Uterus (tissue), 4 donors: ENCODE data around the gene LMX1B. TPM values are rescaled to one million over a fixed set of nuclear protein-coding genes. Genes with fewer than 3 reads are reported as not detected.

Experiments
- DNase-seq, 2 donors: peaks; one replicate each; pipeline ENCODE4 v3.0.0-alpha.2; 2019 to 2020
- H3K27ac ChIP-seq, 2 donors: fragments of 200-600 bp; sonication (generic); 1 replicate in 1 of 2; 2 replicates in 1 of 2; pipeline ENCODE4 v1.5.1; 2016 to 2018
- H3K27me3 ChIP-seq, 2 donors: fragments of 200-600 bp; sonication (generic); one replicate each; pipeline ENCODE4 v1.5.1; 2018 to 2019; ENCODE audit warnings: control low read depth in 1 of 2
- H3K36me3 ChIP-seq, 2 donors: fragments of 200-600 bp; sonication (generic); one replicate each; pipeline ENCODE4 v1.5.1; 2019; ENCODE audit warnings: control low read depth in 1 of 2
- H3K4me1 ChIP-seq, 2 donors: fragments of 200-600 bp; sonication (generic); one replicate each; pipeline ENCODE4 v1.5.1; 2018 to 2019; ENCODE audit warnings: control low read depth in 1 of 2
- H3K4me3 ChIP-seq, 2 donors: fragments of 200-600 bp; sonication (generic); 1 replicate in 1 of 2; 2 replicates in 1 of 2; pipeline ENCODE4 v1.5.1; 2018 to 2019; ENCODE audit warnings: mild to moderate bottlenecking in 1 of 2
- H3K9me3 ChIP-seq, 2 donors: fragments of 200-600 bp; sonication (generic); one replicate each; pipeline ENCODE4 v1.5.1; 2019; ENCODE audit warnings: control low read depth in 1 of 2
- POLR2A ChIP-seq, 2 donors: fragments of 450-650 bp; IDR thresholded peaks; one replicate each; pipeline ENCODE4 v1.6.1; 2016; ENCODE audit warnings: antibody characterized with exemption in 2 of 2, mild to moderate bottlenecking in 1 of 2, moderate library complexity in 1 of 2
- intact Hi-C: fragments of 100-400 bp; cut with DNase I; formaldehyde crosslinking; loops from one replicate; pipeline ENCODE4 v1.15.1; 2023; ENCODE audit warnings: low total_unique reads
- total RNA-seq, 4 donors: library from RNA; depleted of rRNA in 3 of 4; stranded (reverse); fragments of >200 nt in 3 of 4; gene quantifications; one replicate each; pipeline versions ENCODE4 v1.1.0 to v1.2.4, GENCODE V29; 2014 to 2023
- TF ChIP-seq, protein P1 (sequence below), 4 experiments: fragments of 200-600 bp in 2 of 4; fragments of 450-650 bp in 2 of 4; sonication (generic) in 2 of 4; IDR thresholded peaks; one replicate each; pipeline ENCODE4 v1.5.1; 2016 to 2019; ENCODE audit warnings: antibody characterized with exemption in 4 of 4, mild to moderate bottlenecking in 2 of 4, moderate library complexity in 1 of 4
- donor health status: DM: yes; HTN: yes; CAD: no.

LMX1B gene
- total RNA-seq, 4 donors from 2014 or later, result not detected

DNA sequence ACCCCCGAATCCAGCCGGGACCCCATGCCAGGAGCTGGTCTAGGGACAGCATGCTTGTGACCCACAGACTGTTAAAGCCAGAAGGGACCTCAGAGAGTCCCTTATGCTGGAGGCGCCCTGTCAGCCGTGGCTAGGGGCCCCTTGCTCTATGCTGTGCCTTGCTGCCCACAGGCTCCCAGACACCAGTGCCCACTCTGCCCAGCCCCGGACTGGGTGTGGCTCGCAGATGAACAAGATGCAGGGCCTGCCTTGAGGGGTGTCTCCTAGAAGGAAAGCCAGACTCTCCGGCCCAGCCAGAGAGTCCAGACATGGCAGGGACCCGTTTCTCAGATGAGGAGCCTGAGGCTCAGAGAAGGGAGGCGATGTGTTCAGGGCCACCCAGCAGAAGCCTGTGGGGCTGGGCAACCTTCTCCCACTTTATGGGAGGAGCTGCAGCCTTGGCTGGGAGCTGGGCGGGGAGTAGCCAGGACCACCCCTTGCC lies 85.7 kb downstream of the LMX1B start:
- no peak for DNase-seq
- TF ChIP-seq POLR2A (IDR thresholded peaks at IDR 0.05), result no peak
- TF ChIP-seq, protein P1, sequence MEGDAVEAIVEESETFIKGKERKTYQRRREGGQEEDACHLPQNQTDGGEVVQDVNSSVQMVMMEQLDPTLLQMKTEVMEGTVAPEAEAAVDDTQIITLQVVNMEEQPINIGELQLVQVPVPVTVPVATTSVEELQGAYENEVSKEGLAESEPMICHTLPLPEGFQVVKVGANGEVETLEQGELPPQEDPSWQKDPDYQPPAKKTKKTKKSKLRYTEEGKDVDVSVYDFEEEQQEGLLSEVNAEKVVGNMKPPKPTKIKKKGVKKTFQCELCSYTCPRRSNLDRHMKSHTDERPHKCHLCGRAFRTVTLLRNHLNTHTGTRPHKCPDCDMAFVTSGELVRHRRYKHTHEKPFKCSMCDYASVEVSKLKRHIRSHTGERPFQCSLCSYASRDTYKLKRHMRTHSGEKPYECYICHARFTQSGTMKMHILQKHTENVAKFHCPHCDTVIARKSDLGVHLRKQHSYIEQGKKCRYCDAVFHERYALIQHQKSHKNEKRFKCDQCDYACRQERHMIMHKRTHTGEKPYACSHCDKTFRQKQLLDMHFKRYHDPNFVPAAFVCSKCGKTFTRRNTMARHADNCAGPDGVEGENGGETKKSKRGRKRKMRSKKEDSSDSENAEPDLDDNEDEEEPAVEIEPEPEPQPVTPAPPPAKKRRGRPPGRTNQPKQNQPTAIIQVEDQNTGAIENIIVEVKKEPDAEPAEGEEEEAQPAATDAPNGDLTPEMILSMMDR (IDR thresholded peaks at IDR 0.05), result no peak
- Histone ChIP-seq H3K9me3 (no peaks in the 10 kb centered on the region), H3K4me3 (no peak overlapping the region), H3K27me3 (no peaks in the 10 kb centered on the region), H3K4me1 (no peaks in the 10 kb centered on the region), H3K36me3 (no peaks in the 10 kb centered on the region), H3K27ac (no peak overlapping the region)
- intact Hi-C loops, result no loop called here

DNA sequence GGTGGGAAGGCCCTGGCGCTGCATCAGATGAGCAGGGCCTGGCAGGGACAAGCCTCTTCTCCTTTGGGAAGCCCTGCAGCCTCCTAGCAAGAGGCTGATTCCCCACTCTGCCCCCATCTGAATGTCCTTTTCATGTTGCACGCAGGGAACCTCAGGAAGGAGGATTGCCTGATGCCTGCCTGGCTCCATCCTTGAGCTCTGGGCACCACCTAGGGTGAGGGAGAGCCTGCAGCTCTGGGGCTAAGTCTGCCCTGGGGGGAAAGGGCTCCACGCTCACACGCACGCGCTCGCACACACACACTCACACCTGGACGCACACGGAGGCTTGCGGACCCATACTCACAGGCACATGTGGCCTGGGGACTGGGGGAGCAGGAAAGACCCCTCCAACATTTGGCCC lies 86.6 kb downstream of the LMX1B start:
- intact Hi-C loops, result loop anchor here (5.0 kb wide), 1 partner anchor 82 kb away; no protein-coding TSS in a partner anchor
- no peak for TF ChIP-seq POLR2A (IDR thresholded peaks at IDR 0.05)
- TF ChIP-seq, protein P1 (IDR thresholded peaks at IDR 0.05), result no peak
- no peak overlapping the region for H3K4me3 ChIP-seq
- no peaks in the 10 kb centered on the region for H3K9me3 ChIP-seq
- H3K4me1 ChIP-seq, result peaks cover 0 to under 1% of the 10 kb centered on the region in 2 donors
- H3K27me3 ChIP-seq, result no peaks in the 10 kb centered on the region
- no peak overlapping the region for H3K27ac ChIP-seq
- no peaks in the 10 kb centered on the region for H3K36me3 ChIP-seq
- DNase-seq, result no peak

DNA sequence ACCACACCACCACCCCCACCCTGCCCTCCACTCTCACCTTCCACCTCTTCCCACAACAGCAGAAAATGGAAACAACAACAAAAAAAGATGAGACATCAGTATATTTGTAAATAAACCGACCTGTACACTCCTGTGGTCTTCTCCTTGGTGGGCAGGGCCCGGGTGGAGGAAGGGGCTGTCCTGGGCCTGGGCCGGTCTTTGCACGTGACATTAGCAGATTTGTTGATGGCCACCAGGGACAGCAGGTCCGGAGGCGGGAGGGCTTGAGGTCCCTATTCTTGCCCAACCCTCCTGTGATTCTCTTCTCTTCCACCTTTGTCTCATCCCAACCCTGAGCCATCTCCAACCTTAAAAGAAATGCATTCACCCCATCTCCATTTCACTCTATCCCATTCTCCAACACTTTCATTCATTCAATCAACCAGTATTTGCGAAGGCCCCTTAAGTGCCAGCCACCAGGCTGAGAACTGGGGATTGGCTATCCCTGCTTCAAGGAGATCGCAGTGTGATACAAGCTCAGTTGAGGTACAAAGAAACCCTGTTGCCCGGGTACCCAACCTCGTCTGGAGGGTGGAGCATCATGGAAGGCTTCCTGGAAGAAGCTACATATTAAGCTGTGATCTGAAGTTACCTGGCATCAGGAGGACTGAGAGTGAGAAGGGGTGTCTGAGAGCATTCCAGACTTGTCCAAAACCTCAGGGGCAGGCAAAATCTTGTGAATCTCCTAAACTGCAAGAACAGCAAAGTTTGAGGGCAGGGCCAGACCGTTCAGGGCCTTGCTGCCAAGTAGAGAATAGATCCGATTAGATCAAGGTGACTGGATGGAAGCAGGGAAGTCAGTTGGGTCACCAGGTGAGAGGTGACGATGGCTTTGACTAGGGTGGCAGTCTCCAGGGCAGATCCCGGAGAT lies 87.4 kb downstream of the LMX1B start:
- Histone ChIP-seq H3K27me3 (no peaks in the 10 kb centered on the region), H3K4me1 (peaks cover 0 to 6% of the 10 kb centered on the region in 2 donors), H3K36me3 (no peaks in the 10 kb centered on the region), H3K27ac (no peak overlapping the region), H3K9me3 (no peaks in the 10 kb centered on the region), H3K4me3 (no peak overlapping the region)
- intact Hi-C loops, result loop anchor here (5.0 kb wide), 1 partner anchor 81 kb away; no protein-coding TSS in a partner anchor
- no peak for DNase-seq
- TF ChIP-seq, protein P1 (IDR thresholded peaks at IDR 0.05), result no peak
- no peak for TF ChIP-seq POLR2A (IDR thresholded peaks at IDR 0.05)

DNA sequence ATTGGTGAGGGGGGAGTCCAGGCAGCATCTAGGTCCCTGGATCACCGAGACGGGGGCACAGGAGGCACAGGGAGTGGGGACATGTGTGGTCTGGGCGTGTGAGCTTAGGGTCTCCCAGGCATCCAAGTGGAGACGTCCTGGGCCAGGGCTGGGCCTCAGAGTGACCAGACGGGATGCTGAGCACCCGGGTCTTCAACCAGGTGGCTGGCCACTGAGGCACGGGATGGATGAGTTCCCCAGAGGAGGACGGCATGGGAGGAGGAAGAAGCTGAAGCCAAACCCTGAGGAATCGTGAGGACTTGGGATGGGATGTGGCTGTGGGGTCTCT lies 88.0 kb downstream of the LMX1B start:
- Histone ChIP-seq H3K27me3 (no peaks in the 10 kb centered on the region), H3K4me1 (peaks cover 0 to 6% of the 10 kb centered on the region in 2 donors), H3K36me3 (no peaks in the 10 kb centered on the region), H3K4me3 (no peak overlapping the region), H3K27ac (no peak overlapping the region), H3K9me3 (no peaks in the 10 kb centered on the region)
- intact Hi-C loops, result loop anchor here (5.0 kb wide), 1 partner anchor 81 kb away; no protein-coding TSS in a partner anchor
- no peak for DNase-seq
- TF ChIP-seq, protein P1 (IDR thresholded peaks at IDR 0.05), result no peak
- no peak for TF ChIP-seq POLR2A (IDR thresholded peaks at IDR 0.05)
